A673 (cell line): Measurements from ENCODE around the gene TMEM232. TPM values are rescaled to one million over a fixed set of nuclear protein-coding genes. Genes with fewer than 3 reads are reported as not detected.

Source experiments
- BruUV-seq: library from RNA; stranded (reverse); fragments of 400-500 nt; replicated peaks from 2 replicates; lab custom pipeline; 2021; lab: Mats Ljungman, UMichigan
- CTCF ChIA-PET: fragments of 300-600 bp; sonication (Branson Sonifier 250); formaldehyde crosslinking; loops from one replicate; lab custom pipeline; 2022; ENCODE audit warnings: antibody characterized with exemption; lab: Charles Lee
- POLR2A ChIA-PET: fragments of 300-600 bp; sonication (Branson Sonifier 250); formaldehyde crosslinking; loops from one replicate; lab custom pipeline; 2022; ENCODE audit warnings: antibody characterized with exemption; ENCODE audit not compliant: low non-redundant PET; lab: Charles Lee
- DNase-seq: peaks from one replicate; pipeline ENCODE4 v3.0.0-alpha.2; 2015; ENCODE audit warnings: low spot score
- H3K27ac ChIP-seq: fragments of 200-600 bp; sonication (generic); 2 replicates; pipeline ENCODE4 v1.5.1; 2016; ENCODE audit warnings: mixed run types, low read depth, mild to moderate bottlenecking, mixed read lengths, antibody characterized with exemption, low read length; ENCODE audit not compliant: poor library complexity, severe bottlenecking
- H3K27me3 ChIP-seq: fragments of 200-600 bp; sonication (generic); replicated peaks from 2 replicates; pipeline ENCODE4 v1.6.1; 2017; ENCODE audit warnings: mixed run types, low read depth, mild to moderate bottlenecking, mixed read lengths, antibody characterized with exemption, low read length; ENCODE audit not compliant: insufficient read depth, poor library complexity
- H3K36me3 ChIP-seq: fragments of 200-600 bp; sonication (generic); 2 replicates; pipeline ENCODE4 v1.6.1; 2016; ENCODE audit warnings: mixed run types, mild to moderate bottlenecking, mixed read lengths, antibody characterized with exemption, low read length; ENCODE audit not compliant: insufficient read depth, poor library complexity, severe bottlenecking
- H3K4me1 ChIP-seq: fragments of 200-600 bp; sonication (generic); 2 replicates; pipeline ENCODE4 v1.6.1; 2017; ENCODE audit warnings: mixed run types, mild to moderate bottlenecking, mixed read lengths, antibody characterized with exemption, low read length; ENCODE audit not compliant: insufficient read depth, poor library complexity, severe bottlenecking
- H3K4me3 ChIP-seq: fragments of 200-600 bp; sonication (generic); 2 replicates; pipeline ENCODE4 v1.5.1; 2016; ENCODE audit warnings: low read depth, mixed run types, mild to moderate bottlenecking, mixed read lengths, low read length; ENCODE audit not compliant: poor library complexity, severe bottlenecking
- H3K9me3 ChIP-seq: fragments of 200-600 bp; sonication (generic); 2 replicates; pipeline ENCODE4 v1.6.1; 2016; ENCODE audit warnings: mixed run types, low read depth, mild to moderate bottlenecking, mixed read lengths, antibody characterized with exemption, low read length; ENCODE audit not compliant: poor library complexity, severe bottlenecking
- CTCF ChIP-seq: fragments of 300-800, 200-600 bp; sonication (generic); conservative IDR thresholded peaks from 2 replicates; pipeline ENCODE4 v1.5.1; 2017; ENCODE audit warnings: low read depth, mild to moderate bottlenecking, antibody characterized with exemption, low read length, moderate library complexity, mixed read lengths
- EZH2 ChIP-seq: fragments of 200-600 bp; sonication (generic); IDR thresholded peaks from 2 replicates; pipeline ENCODE4 v1.6.1; 2017; ENCODE audit warnings: borderline replicate concordance, low read depth, mild to moderate bottlenecking, mixed read lengths, antibody characterized with exemption, low read length; ENCODE audit not compliant: poor library complexity, severe bottlenecking
- intact Hi-C: fragments of 100-400 bp; cut with micrococcal nuclease; formaldehyde crosslinking; loops from one replicate; pipeline ENCODE4 v1.10.0; 2022; ENCODE audit not compliant: unreplicated experiment
- total RNA-seq: library from RNA; stranded (reverse); gene quantifications from 2 replicates; pipeline ENCODE4 v1.2.3, GENCODE V29; 2021

Gene TMEM232
- total RNA-seq, 1 experiment from 2014 or later, result 0.82 TPM

GRCh38 chr5:110716247-110717245 is 9.9 kb downstream of the TMEM232 start:
- POLR2A ChIA-PET, result no interaction called here
- H3K4me3 ChIP-seq, result no peak overlapping the region
- H3K4me1 ChIP-seq, result peaks cover 21% of the 10 kb centered on the region
- no peak for TF ChIP-seq EZH2
- TF ChIP-seq CTCF, result peak; percentile 24; the same call in 1 of the 2 replicates
- CTCF ChIA-PET, result no interaction called here
- H3K27me3 ChIP-seq, result no peaks in the 10 kb centered on the region
- intact Hi-C loops, result no loop called here
- no peaks in the 10 kb centered on the region for H3K36me3 ChIP-seq
- DNase-seq, result no peak
- no peak overlapping the region for H3K27ac ChIP-seq
- H3K9me3 ChIP-seq, result no peaks in the 10 kb centered on the region
- BruUV-seq, result no TSS peak

- Histone ChIP-seq H3K27me3 (no peaks in the 10 kb centered on the region), H3K27ac (no peak overlapping the region), H3K4me3 (no peak overlapping the region), H3K9me3 (no peaks in the 10 kb centered on the region), H3K4me1 (no peaks in the 10 kb centered on the region), H3K36me3 (no peaks in the 10 kb centered on the region)
- TF ChIP-seq EZH2 (no peak), CTCF (no peak)
- BruUV-seq, result no TSS peak
- POLR2A ChIA-PET, result interaction anchor here (0.6 kb wide), 1 partner anchor 1168 kb away, joined by 3 read pairs; no protein-coding TSS in a partner anchor
- CTCF ChIA-PET, result no interaction called here
- intact Hi-C loops, result no loop called here
- no peak for DNase-seq
Measured at GRCh38 chr5:110707260-110707844, 19.1 kb downstream of the TMEM232 start.

GRCh38 chr5:110705349-110705748 is 21.1 kb downstream of the TMEM232 start:
- DNase-seq, result no peak
- H3K27ac ChIP-seq, result no peak overlapping the region
- intact Hi-C loops, result no loop called here
- no TSS peak for BruUV-seq
- no peaks in the 10 kb centered on the region for H3K9me3 ChIP-seq
- H3K27me3 ChIP-seq, result peaks cover 2% of the 10 kb centered on the region
- POLR2A ChIA-PET, result no interaction called here
- TF ChIP-seq EZH2 (no peak), CTCF (no peak)
- no peak overlapping the region for H3K4me3 ChIP-seq
- no peaks in the 10 kb centered on the region for H3K4me1 ChIP-seq
- CTCF ChIA-PET, result no interaction called here
- no peaks in the 10 kb centered on the region for H3K36me3 ChIP-seq
